ENCODE measurements around the gene DBNL. TPM values are rescaled to one million over a fixed set of nuclear protein-coding genes. Genes with fewer than 3 reads are reported as not detected.
"Not testable (repeated sequence)": the region's sequence is repeated elsewhere in the genome, so short reads cannot be mapped to it uniquely, and the experiment has no call there.

Gene DBNL
- 100 to 1,000 TPM; 147 to 167 (median 165) TPM for total RNA-seq

DNA sequence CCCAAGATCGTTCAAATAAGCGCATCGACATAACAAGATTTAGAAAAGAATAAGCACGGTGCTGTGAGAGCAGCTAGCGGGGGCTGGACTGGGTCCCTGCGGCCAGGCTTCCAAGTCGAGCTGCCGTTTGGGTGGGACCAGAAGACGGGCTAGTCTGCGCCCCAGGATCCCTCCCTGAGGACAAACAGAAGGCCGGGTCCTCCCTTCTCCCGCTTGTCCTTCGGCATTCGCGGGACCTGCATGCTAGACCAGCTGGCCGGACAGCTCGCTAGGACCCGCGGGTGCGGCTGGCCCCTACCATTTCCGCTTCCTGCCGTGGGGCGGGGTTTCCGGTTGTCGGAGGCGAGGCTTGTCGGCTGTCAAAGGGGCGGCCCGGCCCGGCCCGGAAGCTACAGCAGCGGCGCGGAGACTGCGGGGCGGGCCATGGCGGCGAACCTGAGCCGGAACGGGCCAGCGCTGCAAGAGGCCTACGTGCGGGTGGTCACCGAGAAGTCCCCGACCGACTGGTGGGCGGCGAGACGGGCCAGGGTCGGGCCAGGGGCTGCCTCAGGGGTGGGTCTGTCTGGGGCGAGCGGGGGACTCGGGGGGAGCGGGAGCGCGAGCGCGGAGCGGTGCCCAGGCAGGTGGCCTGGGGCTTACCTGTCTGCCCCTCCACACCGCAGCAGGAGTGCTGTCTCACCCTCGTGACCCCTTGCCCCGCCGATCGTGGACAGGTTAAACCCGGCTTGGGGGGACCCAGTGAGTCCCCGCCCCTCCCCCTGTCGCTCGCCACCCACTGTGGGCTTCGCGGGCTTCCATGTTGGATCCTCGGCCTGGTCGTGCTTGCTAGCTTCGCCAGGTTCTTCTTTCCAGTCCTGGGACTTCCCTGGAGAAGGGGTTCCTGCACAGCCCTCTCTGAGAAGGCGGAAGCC, at the start of gene DBNL:
TSS of gene DBNL (plus strand) at position 388 of the 911 bp plus-strand sequence. CDS start at position 424, 36 bp downstream.
- no peaks in the 10 kb centered on the region for H3K27me3 Mint-ChIP-seq (ENCODE audit: low read depth)
- DNase-seq: peak; percentile 81
- H3K4me3 Mint-ChIP-seq: peak within 1 kb of the TSS; percentile 87
- H3K36me3 Mint-ChIP-seq (ENCODE audit: insufficient read depth): peaks cover 14% of the 10 kb centered on the region
- no peaks in the 10 kb centered on the region for H3K9me3 Mint-ChIP-seq
- H3K4me1 Mint-ChIP-seq (ENCODE audit: low read depth): peaks cover 48% of the 10 kb centered on the region
- ATAC-seq: peak; percentile 77 to 81

- ATAC-seq; H3K36me3 Mint-ChIP-seq (ENCODE audit: insufficient read depth); H3K4me1 Mint-ChIP-seq (ENCODE audit: low read depth); DNase-seq; H3K4me3 Mint-ChIP-seq; H3K27me3 Mint-ChIP-seq (ENCODE audit: low read depth); H3K9me3 Mint-ChIP-seq: not testable (repeated sequence)
These were observed 47.0 kb upstream of the DBNL start, which contains the start of gene SPDYE1 for GRCh38 chr7:43997532-43997931. Gene SPDYE1 (plus strand): TSS chr7:43997897. CDS start chr7:43999950, 2,053 bp downstream.

DNA sequence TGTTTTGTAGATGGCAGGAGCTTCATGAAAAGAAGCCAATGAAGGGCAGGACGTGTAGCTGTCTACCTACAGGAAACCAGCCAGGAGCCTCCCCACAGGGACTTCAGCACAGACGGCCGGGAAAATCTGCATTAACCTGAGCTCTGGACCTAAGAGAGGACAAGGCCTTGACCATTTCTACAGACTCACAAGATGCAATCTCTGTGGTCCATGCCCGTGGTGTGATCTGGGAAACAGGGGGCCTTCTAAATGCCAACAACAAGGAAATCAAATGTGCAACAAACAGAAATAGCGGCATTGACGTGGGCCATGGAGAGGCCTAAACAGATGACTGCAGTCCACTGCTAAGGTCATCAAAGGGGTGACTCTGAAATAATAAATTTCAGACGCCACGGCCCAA, 32.4 kb upstream of the DBNL start:
- not testable (repeated sequence) for ATAC-seq; DNase-seq; H3K36me3 Mint-ChIP-seq (ENCODE audit: insufficient read depth); H3K4me1 Mint-ChIP-seq (ENCODE audit: low read depth); H3K4me3 Mint-ChIP-seq; H3K27me3 Mint-ChIP-seq (ENCODE audit: low read depth); H3K9me3 Mint-ChIP-seq

GRCh38 chr7:44015090-44015489, 29.4 kb upstream of the DBNL start:
- not testable (repeated sequence) for H3K4me1 Mint-ChIP-seq (ENCODE audit: low read depth); ATAC-seq; H3K27me3 Mint-ChIP-seq (ENCODE audit: low read depth); DNase-seq; H3K36me3 Mint-ChIP-seq (ENCODE audit: insufficient read depth); H3K4me3 Mint-ChIP-seq; H3K9me3 Mint-ChIP-seq

GRCh38 chr7:44018857-44019807, 25.4 kb upstream of the DBNL start:
- not testable (repeated sequence) for H3K9me3 Mint-ChIP-seq; H3K36me3 Mint-ChIP-seq (ENCODE audit: insufficient read depth); H3K27me3 Mint-ChIP-seq (ENCODE audit: low read depth)
- Mint-ChIP-seq H3K4me3 (peak overlapping the region; percentile 90), H3K4me1 (ENCODE audit: low read depth) (peaks cover 18% of the 10 kb centered on the region)
- ATAC-seq (peak; percentile 92 to 94), DNase-seq (peak; percentile 99)

DNA sequence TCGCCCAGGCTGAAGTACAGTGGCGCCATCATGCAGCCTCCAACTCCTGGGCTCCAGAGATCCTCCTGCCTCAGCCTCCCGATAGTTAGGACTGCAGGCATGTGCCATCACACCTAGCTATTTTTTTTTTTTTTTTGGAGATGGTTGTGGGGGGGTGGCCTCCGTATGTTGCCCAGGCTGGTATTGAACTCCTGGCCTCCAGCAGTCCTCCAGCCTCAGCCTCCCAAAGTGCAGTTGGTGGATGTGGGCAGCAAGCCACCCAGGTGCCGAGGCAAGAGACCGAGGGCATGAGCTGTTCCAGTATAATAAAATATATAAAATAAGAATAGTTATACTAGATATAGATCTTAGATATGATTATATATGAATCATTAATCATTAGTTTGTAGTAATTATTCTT, 24.7 kb upstream of the DBNL start:
- H3K9me3 Mint-ChIP-seq; H3K4me3 Mint-ChIP-seq; ATAC-seq; H3K27me3 Mint-ChIP-seq (ENCODE audit: low read depth); DNase-seq; H3K36me3 Mint-ChIP-seq (ENCODE audit: insufficient read depth): not testable (repeated sequence)
- peaks cover 18% of the 10 kb centered on the region for H3K4me1 Mint-ChIP-seq (ENCODE audit: low read depth)

- not testable (repeated sequence) for ATAC-seq; H3K4me3 Mint-ChIP-seq; H3K27me3 Mint-ChIP-seq (ENCODE audit: low read depth); H3K9me3 Mint-ChIP-seq; DNase-seq; H3K36me3 Mint-ChIP-seq (ENCODE audit: insufficient read depth)
- H3K4me1 Mint-ChIP-seq (ENCODE audit: low read depth): peaks cover 18% of the 10 kb centered on the region
These were observed 22.4 kb upstream of the DBNL start for GRCh38 chr7:44022069-44022468.

- H3K9me3 Mint-ChIP-seq; H3K27me3 Mint-ChIP-seq (ENCODE audit: low read depth); H3K36me3 Mint-ChIP-seq (ENCODE audit: insufficient read depth); DNase-seq: not testable (repeated sequence)
- H3K4me1 Mint-ChIP-seq (ENCODE audit: low read depth): peaks cover 16% of the 10 kb centered on the region
- H3K4me3 Mint-ChIP-seq: peak overlapping the region; percentile 53
- ATAC-seq: peak; percentile 35 to 39
These were observed 21.6 kb upstream of the DBNL start for GRCh38 chr7:44022796-44023467.

DNA sequence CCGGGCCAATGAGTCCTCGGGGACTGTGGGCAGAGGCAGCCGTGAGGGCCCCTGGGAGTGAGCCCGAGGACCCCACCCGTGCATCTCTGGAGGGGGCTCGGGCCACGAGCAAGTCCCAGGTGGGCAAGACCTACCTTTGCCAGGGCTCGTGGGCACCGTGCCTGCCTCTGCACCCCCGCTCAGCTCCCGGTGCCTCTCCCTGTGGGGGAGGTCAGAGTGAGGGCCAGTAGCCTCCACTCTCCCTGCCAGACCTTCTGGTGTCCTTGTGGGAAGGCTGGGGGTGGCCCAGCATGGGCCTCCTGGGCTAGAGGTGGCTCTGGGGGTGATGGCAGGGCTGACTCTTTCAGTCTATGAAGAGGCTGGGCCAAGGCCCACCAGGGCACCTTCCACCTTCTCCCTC, 15.1 kb upstream of the DBNL start:
- H3K4me3 Mint-ChIP-seq; H3K27me3 Mint-ChIP-seq (ENCODE audit: low read depth); ATAC-seq; H3K4me1 Mint-ChIP-seq (ENCODE audit: low read depth); DNase-seq; H3K36me3 Mint-ChIP-seq (ENCODE audit: insufficient read depth); H3K9me3 Mint-ChIP-seq: not testable (repeated sequence)

DNA sequence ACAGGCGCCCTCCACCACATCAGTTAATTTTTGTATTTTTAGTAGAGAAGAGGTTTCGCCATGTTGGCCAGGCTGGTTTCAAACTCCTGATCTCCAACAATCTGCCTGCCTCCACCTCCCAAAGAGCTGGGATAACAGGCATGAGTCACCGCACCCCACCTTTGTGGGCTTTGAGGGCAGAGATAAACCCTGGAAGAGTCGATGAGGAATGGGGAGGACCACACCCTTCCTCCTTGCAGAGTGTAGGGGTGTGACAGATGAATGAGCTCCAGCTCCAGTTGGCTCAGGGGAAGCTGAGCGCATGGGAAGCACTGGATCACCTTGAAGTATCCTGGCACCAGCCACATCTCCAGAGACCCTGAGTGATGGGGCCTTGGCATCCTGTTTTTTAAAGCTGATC, 14.5 kb upstream of the DBNL start:
- not testable (repeated sequence) for H3K4me3 Mint-ChIP-seq; H3K36me3 Mint-ChIP-seq (ENCODE audit: insufficient read depth); ATAC-seq; H3K4me1 Mint-ChIP-seq (ENCODE audit: low read depth); H3K27me3 Mint-ChIP-seq (ENCODE audit: low read depth); DNase-seq; H3K9me3 Mint-ChIP-seq

GRCh38 chr7:44031319-44031718, 13.2 kb upstream of the DBNL start:
- DNase-seq; H3K9me3 Mint-ChIP-seq; H3K27me3 Mint-ChIP-seq (ENCODE audit: low read depth); H3K4me3 Mint-ChIP-seq; H3K36me3 Mint-ChIP-seq (ENCODE audit: insufficient read depth); ATAC-seq; H3K4me1 Mint-ChIP-seq (ENCODE audit: low read depth): not testable (repeated sequence)

DNA sequence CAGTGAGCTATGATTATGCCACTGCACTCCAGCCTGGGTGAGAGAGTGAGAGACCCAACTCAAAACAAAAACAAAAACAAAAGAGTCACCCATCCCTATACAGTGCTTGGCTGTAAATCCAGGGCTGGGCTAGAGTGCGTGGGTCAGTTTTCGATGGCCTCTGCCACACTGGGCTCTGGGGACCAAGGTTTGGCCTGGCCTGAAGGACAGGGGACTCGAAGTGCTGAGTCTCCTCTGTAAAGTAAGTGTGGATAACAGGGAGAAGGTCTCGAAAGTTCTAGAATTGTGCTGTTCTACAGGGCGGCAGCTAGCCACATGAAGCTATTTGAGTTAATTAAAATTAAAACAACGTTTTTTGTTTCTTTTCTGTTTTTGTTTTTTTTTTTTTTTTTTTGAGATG, 12.5 kb upstream of the DBNL start:
- not testable (repeated sequence) for H3K27me3 Mint-ChIP-seq (ENCODE audit: low read depth); H3K4me3 Mint-ChIP-seq; ATAC-seq; H3K36me3 Mint-ChIP-seq (ENCODE audit: insufficient read depth); H3K9me3 Mint-ChIP-seq; DNase-seq; H3K4me1 Mint-ChIP-seq (ENCODE audit: low read depth)

DNA sequence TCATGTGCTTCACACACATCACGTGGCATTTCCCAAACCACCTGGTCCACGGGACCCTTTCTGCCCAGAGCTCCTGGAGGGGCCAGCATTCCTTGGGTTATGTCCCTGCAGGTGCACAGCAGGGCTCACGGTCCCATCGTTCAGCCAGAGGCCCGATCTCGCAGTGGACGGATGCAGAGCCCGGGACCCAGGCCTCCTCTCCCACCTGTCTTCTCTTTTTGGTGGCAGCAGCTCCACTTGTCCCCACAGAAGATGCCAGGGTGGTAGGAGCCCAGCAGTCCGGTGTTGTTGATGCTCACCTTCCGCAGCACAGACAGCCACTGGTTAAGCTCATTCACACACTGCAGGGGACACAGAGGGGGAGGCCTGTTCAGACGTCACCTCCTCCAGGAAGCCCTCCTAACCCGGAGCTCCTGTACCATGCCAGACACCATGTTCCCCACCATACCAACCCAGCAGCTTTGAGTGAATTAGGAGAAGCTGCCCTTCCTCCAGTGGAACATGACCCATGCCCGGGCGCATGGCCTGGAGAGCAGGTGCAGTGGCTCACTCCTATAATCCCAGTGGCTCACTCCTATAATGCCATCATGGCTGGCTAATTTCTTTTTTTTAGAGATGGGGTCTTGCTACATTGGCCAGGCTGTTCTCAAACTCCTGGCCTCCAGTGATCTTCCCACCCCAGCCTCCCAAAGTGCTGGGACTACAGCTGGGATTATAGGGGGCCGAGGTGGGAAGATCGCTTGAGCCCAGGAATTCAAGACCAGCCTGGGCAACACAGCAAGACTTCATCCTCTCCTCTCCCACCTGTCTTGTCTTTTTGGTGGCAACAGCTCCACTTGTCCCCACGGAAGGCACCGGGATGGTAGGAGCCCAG, 10.3 kb upstream of the DBNL start:
- not testable (repeated sequence) for H3K27me3 Mint-ChIP-seq (ENCODE audit: low read depth); H3K4me3 Mint-ChIP-seq; DNase-seq; H3K9me3 Mint-ChIP-seq; H3K36me3 Mint-ChIP-seq (ENCODE audit: insufficient read depth); H3K4me1 Mint-ChIP-seq (ENCODE audit: low read depth); ATAC-seq
